Esophagus (tissue), 2 donors: ENCODE data around the gene PPP1R3A. TPM values are rescaled to one million over a fixed set of nuclear protein-coding genes. Genes with fewer than 3 reads are reported as not detected.

Source experiments
- H3K27ac ChIP-seq, 2 donors: one replicate each; pipeline ENCODE4 v1.5.1; 2013; ENCODE audit warnings: low read depth in 2 of 2, mild to moderate bottlenecking in 2 of 2, inconsistent platforms in 1 of 2, low read length in 1 of 2, moderate library complexity in 1 of 2
- H3K27me3 ChIP-seq, 2 donors: one replicate each; pipeline ENCODE4 v1.6.1; 2013; ENCODE audit warnings: low read length in 2 of 2, control low read depth in 1 of 2, mild to moderate bottlenecking in 1 of 2; ENCODE audit not compliant: insufficient read depth in 2 of 2, control insufficient read depth in 1 of 2
- H3K36me3 ChIP-seq, 2 donors: one replicate each; pipeline ENCODE4 v1.6.1; 2013; ENCODE audit warnings: low read length in 1 of 2; ENCODE audit not compliant: control insufficient read depth in 2 of 2, insufficient read depth in 2 of 2
- H3K4me1 ChIP-seq, 2 donors: one replicate each; pipeline ENCODE4 v1.6.1; 2013; ENCODE audit warnings: low read length in 1 of 2; ENCODE audit not compliant: control insufficient read depth in 2 of 2, insufficient read depth in 2 of 2
- H3K4me3 ChIP-seq, 2 donors: one replicate each; pipeline ENCODE4 v1.5.1; 2013; ENCODE audit warnings: low read length in 2 of 2, mild to moderate bottlenecking in 2 of 2, low read depth in 1 of 2, moderate library complexity in 1 of 2
- H3K9me3 ChIP-seq, 2 donors: one replicate each; pipeline ENCODE4 v1.6.1; 2013; ENCODE audit warnings: mild to moderate bottlenecking in 2 of 2, low read depth in 1 of 2, low read length in 1 of 2, moderate library complexity in 1 of 2; ENCODE audit not compliant: control insufficient read depth in 2 of 2, insufficient read depth in 1 of 2
- WGBS, 2 donors: extraction: QIAGEN DNeasy Blood & Tissue Kit; methylation state at CpG; one replicate each; pipeline ENCODE4 v1.1.7; 2013; 5-methylcytosine and 5-hydroxymethylcytosine counted together
- polyA plus RNA-seq, 2 donors: library from polyadenylated mRNA; stranded (reverse); fragments of 200-250 nt; gene quantifications; one replicate each; pipeline ENCODE4 v1.2.3, GENCODE V29; 2013
- donor health status: healthy with polysubstance abuse.
- donor health status: Bipolar disorder and iron deficiency.

PPP1R3A gene
- polyA plus RNA-seq, 2 donors = not detected

DNA sequence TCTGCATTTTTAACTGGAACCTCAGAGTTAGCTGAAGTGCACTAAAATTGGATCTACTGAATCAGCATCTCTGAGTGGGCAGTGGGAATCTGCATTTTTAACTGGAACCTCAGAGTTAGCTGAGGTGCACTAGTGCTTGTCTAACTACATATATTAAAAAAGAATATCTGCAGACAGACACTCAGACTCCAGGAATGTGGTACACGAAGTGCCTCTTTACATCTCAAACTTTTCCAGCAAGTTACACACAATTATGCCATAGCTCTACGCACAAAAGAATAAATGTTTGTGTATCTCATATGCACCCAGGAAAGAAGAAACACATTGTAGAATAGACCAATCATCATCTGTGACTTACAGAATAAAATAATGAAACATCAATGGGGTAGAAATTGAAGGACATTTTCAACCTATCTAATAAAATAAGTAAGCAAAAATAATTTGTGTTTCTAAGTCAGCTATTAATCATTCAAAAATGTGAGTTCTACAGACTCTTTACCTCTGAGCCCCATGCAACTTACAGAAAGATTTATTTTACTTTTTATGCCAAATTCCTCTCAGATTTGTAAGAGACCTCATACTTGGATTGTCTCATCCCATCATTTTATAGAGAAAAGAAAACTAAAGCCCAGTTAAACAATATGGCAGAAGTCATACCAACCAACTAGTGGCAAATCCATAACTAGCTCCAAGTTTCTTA, 28.3 kb downstream of the PPP1R3A start:
- Histone ChIP-seq H3K27me3 (no peaks in the 10 kb centered on the region), H3K4me1 (no peaks in the 10 kb centered on the region), H3K4me3 (no peak overlapping the region), H3K27ac (no peak overlapping the region), H3K36me3 (no peaks in the 10 kb centered on the region), H3K9me3 (no peaks in the 10 kb centered on the region)
- 78 to 82% methylated on average over 2 of the region's 2 CpGs for WGBS, 2 donors

DNA sequence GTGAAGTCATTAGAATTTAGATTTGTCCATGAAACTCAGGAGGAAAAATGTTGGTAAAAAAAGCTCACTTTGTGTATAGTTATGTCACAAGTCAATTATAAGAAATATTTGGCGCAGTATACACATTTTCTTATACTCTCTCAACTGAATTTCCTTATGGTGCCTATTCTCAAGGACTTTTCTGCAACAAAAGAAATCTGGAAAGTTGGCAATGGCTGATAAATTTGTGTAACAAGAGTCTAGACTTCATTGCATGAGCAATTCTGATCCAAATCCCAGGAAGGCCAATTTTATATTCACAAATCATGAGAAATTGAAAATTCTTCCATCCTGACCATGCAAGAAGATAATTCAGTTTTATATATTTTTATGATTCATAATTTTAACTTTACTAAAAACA, 35.7 kb downstream of the PPP1R3A start:
- Histone ChIP-seq H3K27me3 (no peaks in the 10 kb centered on the region), H3K36me3 (no peaks in the 10 kb centered on the region), H3K4me3 (no peak overlapping the region), H3K4me1 (no peaks in the 10 kb centered on the region), H3K9me3 (no peaks in the 10 kb centered on the region), H3K27ac (no peak overlapping the region)
- 79 to 91% methylated on average over 1 of the region's 1 CpG for WGBS, 2 donors

- 60 to 62% methylated on average over 3 of the region's 3 CpGs for WGBS, 2 donors
- Histone ChIP-seq H3K4me1 (no peaks in the 10 kb centered on the region), H3K36me3 (no peaks in the 10 kb centered on the region), H3K4me3 (no peak overlapping the region), H3K27me3 (no peaks in the 10 kb centered on the region), H3K9me3 (no peaks in the 10 kb centered on the region), H3K27ac (no peak overlapping the region)
Observed at GRCh38 chr7:113880559-113880958, 38.2 kb downstream of the PPP1R3A start.

DNA sequence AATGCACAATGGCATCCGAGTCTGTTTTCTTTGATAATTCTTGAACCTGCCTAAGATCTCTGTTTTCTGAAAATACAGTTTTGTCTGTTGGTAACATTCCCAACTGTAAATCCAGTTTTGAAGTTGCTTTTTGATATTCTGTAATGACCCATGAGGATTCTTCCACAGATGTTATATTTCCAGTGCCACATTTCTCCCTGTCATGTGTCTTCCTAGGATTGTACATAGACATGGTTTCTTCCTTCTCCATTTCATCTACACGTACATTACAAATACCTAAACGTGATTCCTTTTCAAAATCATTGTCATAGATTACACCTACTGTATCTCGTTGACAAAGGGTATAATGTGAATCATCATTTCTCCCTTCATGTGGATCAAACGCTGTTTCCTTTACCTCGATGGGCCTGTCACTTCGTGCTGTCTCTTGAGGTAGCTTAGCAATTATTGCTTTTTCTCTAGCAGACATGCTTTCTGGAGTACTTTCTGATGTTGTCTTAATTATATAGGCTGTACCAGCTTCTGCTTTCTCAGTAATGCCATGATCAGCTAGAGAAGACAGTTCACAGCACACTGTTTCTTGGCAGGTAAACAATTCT, 40.3 kb downstream of the PPP1R3A start:
- H3K4me1 ChIP-seq = no peaks in the 10 kb centered on the region
- no peaks in the 10 kb centered on the region for H3K36me3 ChIP-seq
- WGBS, 2 donors = 75% methylated on average over 7 of the region's 7 CpGs
- H3K27ac ChIP-seq = no peak overlapping the region
- H3K9me3 ChIP-seq = no peaks in the 10 kb centered on the region
- no peaks in the 10 kb centered on the region for H3K27me3 ChIP-seq
- no peak overlapping the region for H3K4me3 ChIP-seq

- 83 to 94% methylated on average over 2 of the region's 2 CpGs for WGBS, 2 donors
- Histone ChIP-seq H3K27ac (no peak overlapping the region), H3K27me3 (no peaks in the 10 kb centered on the region), H3K36me3 (no peaks in the 10 kb centered on the region), H3K4me3 (no peak overlapping the region), H3K9me3 (no peaks in the 10 kb centered on the region), H3K4me1 (no peaks in the 10 kb centered on the region)
Observed at GRCh38 chr7:113875224-113875623, 43.6 kb downstream of the PPP1R3A start.

- H3K4me1 ChIP-seq = no peaks in the 10 kb centered on the region
- no peaks in the 10 kb centered on the region for H3K9me3 ChIP-seq
- 82% methylated on average over 2 of the region's 2 CpGs for WGBS, 2 donors
Observed at GRCh38 chr7:113873554-113874151, 45.2 kb downstream of the PPP1R3A start.

DNA sequence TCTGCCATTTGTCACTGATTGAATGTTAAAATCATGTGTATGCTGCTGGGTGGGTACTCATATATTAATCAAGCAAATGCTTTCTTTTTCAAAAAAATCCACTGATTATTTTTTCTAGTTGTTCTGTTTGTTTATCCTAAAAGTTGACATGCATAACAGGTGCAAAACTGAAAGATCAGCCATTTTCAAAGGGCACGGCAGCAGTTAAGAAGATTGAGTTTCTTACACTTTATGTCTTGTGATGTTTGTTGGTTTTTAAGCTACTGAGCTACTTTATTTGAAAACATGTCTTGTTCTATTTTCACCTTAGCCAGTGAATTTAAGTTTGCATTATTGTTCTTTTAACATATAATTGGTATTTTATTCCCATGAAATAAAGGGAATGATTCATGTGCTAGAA, 45.8 kb downstream of the PPP1R3A start:
- Histone ChIP-seq H3K36me3 (no peaks in the 10 kb centered on the region), H3K9me3 (no peaks in the 10 kb centered on the region), H3K4me3 (no peak overlapping the region), H3K27ac (no peak overlapping the region), H3K27me3 (no peaks in the 10 kb centered on the region), H3K4me1 (no peaks in the 10 kb centered on the region)
- WGBS, 2 donors = 84 to 88% methylated on average over 1 of the region's 1 CpG

More at GRCh38 chr7:113873554-113874151, 45.2 kb downstream of the PPP1R3A start:
- H3K27ac ChIP-seq = no peak overlapping the region
- H3K27me3 ChIP-seq = no peaks in the 10 kb centered on the region
- no peak overlapping the region for H3K4me3 ChIP-seq
- H3K36me3 ChIP-seq = no peaks in the 10 kb centered on the region

GRCh38 chr7:113867325-113867724, 51.5 kb downstream of the PPP1R3A start:
- Histone ChIP-seq H3K9me3 (no peaks in the 10 kb centered on the region), H3K4me1 (no peaks in the 10 kb centered on the region), H3K36me3 (no peaks in the 10 kb centered on the region), H3K4me3 (no peak overlapping the region), H3K27me3 (no peaks in the 10 kb centered on the region), H3K27ac (no peak overlapping the region)
- WGBS, 2 donors = 76 to 78% methylated on average over 2 of the region's 2 CpGs

DNA sequence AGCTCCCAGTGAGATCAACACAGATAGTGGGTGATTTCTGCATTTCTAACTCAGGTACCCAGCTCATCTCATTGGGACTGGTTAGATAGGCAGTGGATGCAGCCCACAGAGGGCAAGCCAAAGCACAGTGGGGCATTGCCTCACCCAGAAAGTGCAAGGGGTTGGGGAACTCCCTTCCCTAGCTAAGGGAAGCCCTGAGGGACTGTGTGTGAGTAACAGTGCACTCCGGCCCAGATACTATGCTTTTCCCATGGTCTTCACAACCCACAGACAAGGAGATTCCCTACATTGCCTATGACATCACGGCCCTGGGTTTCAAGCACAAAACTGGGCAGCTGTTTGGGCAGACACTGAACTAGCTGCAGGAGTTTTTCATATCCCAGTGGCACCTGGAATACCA, 62.8 kb downstream of the PPP1R3A start:
- Histone ChIP-seq H3K27ac (no peak overlapping the region), H3K27me3 (no peaks in the 10 kb centered on the region), H3K4me1 (no peaks in the 10 kb centered on the region), H3K4me3 (no peak overlapping the region), H3K9me3 (peaks cover 0 to 3% of the 10 kb centered on the region in 2 donors), H3K36me3 (no peaks in the 10 kb centered on the region)
- WGBS, 2 donors = 69 to 70% methylated on average over 2 of the region's 2 CpGs

- no peak overlapping the region for H3K4me3 ChIP-seq
- no peaks in the 10 kb centered on the region for H3K4me1 ChIP-seq
- no peaks in the 10 kb centered on the region for H3K36me3 ChIP-seq
- WGBS, 2 donors = 45 to 47% methylated on average over 3 of the region's 3 CpGs
- H3K27ac ChIP-seq = no peak overlapping the region
- no peaks in the 10 kb centered on the region for H3K27me3 ChIP-seq
- no peaks in the 10 kb centered on the region for H3K9me3 ChIP-seq
Observed at GRCh38 chr7:113840954-113841353, 77.9 kb downstream of the PPP1R3A start.
